Spinal cord (tissue), 10 donors: Measurements from ENCODE around the gene TRPM2. TPM values are rescaled to one million over a fixed set of nuclear protein-coding genes. Genes with fewer than 3 reads are reported as not detected.

Source experiments
- DNase-seq, 6 donors: peaks; one replicate each; pipeline versions ENCODE4 v3.0.0 to v3.0.0-alpha.2; 2013 to 2015; ENCODE audit warnings: low spot score in 6 of 6, low read depth in 4 of 6
- H3K27ac ChIP-seq: one replicate; pipeline ENCODE4 v1.5.1; 2013; ENCODE audit warnings: low read depth, low read length, control low read depth
- H3K27me3 ChIP-seq: one replicate; pipeline ENCODE4 v1.6.1; 2013; ENCODE audit warnings: low read length; ENCODE audit not compliant: control insufficient read depth, insufficient read depth
- H3K36me3 ChIP-seq: one replicate; pipeline ENCODE4 v1.6.1; 2013; ENCODE audit warnings: low read length; ENCODE audit not compliant: control insufficient read depth, insufficient read depth
- H3K4me1 ChIP-seq: one replicate; pipeline ENCODE4 v1.6.1; 2013; ENCODE audit warnings: low read length; ENCODE audit not compliant: control insufficient read depth, insufficient read depth
- H3K4me3 ChIP-seq: one replicate; pipeline ENCODE4 v1.5.1; 2013; ENCODE audit warnings: low read depth, low read length, control low read depth
- H3K9me3 ChIP-seq: one replicate; pipeline ENCODE4 v1.6.1; 2013; ENCODE audit warnings: low read length; ENCODE audit not compliant: control insufficient read depth, insufficient read depth
- WGBS: methylation state at CpG from one replicate; pipeline ENCODE4 v1.1.5; 2013; ENCODE audit warnings: missing lambda C conversion rate; ENCODE audit not compliant: insufficient coverage; 5-methylcytosine and 5-hydroxymethylcytosine counted together
- polyA plus RNA-seq, 2 donors: library from polyadenylated mRNA; unstranded; fragments of 120-200 nt; gene quantifications; one replicate each; pipeline ENCODE4 v1.2.1, GENCODE V29; 2013; ENCODE audit not compliant: insufficient read length in 2 of 2
- total RNA-seq, 2 donors: library from RNA; depleted of rRNA in 1 of 2; stranded (reverse); fragments of 120-200 nt in 1 of 2; fragments of >200 nt in 1 of 2; gene quantifications; one replicate each; pipeline versions ENCODE4 v1.2.3 to v1.2.4, GENCODE V29; 2013 to 2014
- donor health status: healthy.

Gene TRPM2
- total and polyA plus RNA-seq, 4 donors = 4.0 to 21.4 (median 14.5) TPM

DNA sequence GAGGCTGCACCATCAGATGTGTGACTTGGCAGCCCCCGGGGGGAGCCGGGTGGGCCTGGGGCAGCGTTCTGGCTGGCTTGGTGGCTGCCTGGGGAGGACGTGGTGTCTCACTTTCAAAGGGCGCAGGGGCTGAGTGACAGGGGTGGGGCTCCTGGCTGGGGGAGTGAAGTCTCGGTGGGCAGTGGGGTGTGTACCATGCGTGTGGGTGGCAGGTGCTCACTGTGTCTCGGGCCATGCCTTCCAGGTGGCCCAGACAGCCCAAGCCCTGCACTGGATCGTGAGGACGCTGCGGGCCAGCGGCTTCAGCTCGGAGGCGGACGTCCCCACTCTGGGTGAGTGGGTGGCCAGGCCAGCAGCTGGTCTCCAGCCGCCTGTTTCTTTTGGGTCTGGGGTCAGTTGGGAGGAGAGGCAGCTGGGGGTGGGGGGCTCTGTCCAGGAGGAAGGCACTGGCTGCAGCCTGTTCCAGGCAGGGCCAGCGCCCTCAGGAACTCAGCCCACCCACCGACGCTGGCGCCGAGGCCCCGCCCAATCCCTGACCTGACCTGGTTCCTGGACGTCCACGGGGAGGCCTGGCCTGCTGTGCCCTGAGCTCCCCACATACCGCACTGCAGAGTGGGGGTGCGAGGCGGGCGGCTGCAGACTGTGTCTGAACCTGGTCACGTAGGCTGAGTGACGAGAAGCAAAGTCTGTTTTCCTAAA, 71.3 kb downstream of the TRPM2 start:
- WGBS = 72% methylated on average over 30 of the region's 30 CpGs
- Histone ChIP-seq H3K36me3 (peaks cover 43% of the 10 kb centered on the region), H3K27ac (no peak overlapping the region), H3K27me3 (no peaks in the 10 kb centered on the region), H3K9me3 (peaks cover under 1% of the 10 kb centered on the region), H3K4me3 (no peak overlapping the region), H3K4me1 (no peaks in the 10 kb centered on the region)
- DNase-seq = no peak

DNA sequence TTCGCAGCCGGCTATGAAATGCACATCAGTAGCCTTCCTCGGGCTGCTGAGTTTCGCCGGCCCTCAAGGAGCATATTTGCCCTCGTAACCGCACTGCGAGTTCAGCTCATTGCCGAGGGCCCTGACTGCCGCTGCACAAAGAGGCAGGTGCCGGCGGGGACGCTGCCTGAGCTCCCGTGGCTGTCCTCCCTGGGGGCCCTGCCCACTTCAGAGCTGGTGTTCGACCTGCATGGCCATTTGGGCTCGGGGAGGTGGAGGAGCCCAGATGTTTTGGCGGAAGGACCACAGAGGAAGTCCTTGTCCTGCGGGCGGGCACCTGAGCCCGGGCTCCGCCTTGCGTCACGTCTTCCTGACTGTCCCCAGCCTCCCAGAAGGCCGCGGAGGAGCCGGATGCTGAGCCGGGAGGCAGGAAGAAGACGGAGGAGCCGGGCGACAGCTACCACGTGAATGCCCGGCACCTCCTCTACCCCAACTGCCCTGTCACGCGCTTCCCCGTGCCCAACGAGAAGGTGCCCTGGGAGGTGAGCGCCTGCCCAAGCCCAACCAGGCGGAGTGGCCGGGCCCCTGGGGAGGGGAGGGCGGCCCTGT, 72.0 kb downstream of the TRPM2 start:
- Histone ChIP-seq H3K9me3 (peaks cover 3% of the 10 kb centered on the region), H3K4me3 (no peak overlapping the region)
- DNase-seq = no peak

GRCh38 chr21:44425895-44426662, 72.7 kb downstream of the TRPM2 start:
- WGBS = 76% methylated on average over 11 of the region's 13 CpGs
- Histone ChIP-seq H3K27me3 (no peaks in the 10 kb centered on the region), H3K36me3 (peaks cover 43% of the 10 kb centered on the region), H3K27ac (no peak overlapping the region), H3K4me1 (no peaks in the 10 kb centered on the region), H3K9me3 (peaks cover 3% of the 10 kb centered on the region), H3K4me3 (no peak overlapping the region)
- DNase-seq = no peak

More for the DNA sequence above, 72.0 kb downstream of the TRPM2 start:
- Histone ChIP-seq H3K27me3 (no peaks in the 10 kb centered on the region), H3K4me1 (no peaks in the 10 kb centered on the region), H3K36me3 (peaks cover 43% of the 10 kb centered on the region), H3K27ac (no peak overlapping the region)
- 74% methylated on average over 28 of the region's 40 CpGs for WGBS

DNA sequence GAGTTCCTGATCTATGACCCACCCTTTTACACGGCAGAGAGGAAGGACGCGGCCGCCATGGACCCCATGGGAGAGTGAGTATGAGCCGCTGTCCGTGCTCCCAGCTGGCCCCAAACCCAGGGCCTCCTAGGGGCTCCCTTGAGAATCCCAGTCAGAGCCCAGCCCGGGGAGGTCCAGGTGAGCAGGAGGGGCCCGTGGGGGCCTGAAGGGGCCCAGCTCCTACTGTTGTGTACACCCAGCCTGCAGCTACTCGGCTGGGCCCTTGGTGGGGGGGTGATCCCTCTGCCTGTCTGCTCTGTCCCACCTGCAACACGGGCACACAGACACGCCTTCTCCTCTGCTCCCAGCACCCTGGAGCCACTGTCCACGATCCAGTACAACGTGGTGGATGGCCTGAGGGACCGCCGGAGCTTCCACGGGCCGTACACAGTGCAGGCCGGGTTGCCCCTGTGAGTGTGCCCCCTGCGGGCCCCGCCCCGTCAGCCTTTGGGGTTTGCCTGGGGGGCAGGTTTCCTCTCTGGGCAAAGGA, 73.3 kb downstream of the TRPM2 start:
- peaks cover 3% of the 10 kb centered on the region for H3K9me3 ChIP-seq
- no peaks in the 10 kb centered on the region for H3K4me1 ChIP-seq
- H3K27me3 ChIP-seq = no peaks in the 10 kb centered on the region
- no peak overlapping the region for H3K4me3 ChIP-seq
- H3K27ac ChIP-seq = no peak overlapping the region
- no peak for DNase-seq
- WGBS = 87% methylated on average over 20 of the region's 21 CpGs
- H3K36me3 ChIP-seq = peaks cover 43% of the 10 kb centered on the region

- Histone ChIP-seq H3K9me3 (peaks cover 3% of the 10 kb centered on the region), H3K27me3 (no peaks in the 10 kb centered on the region), H3K36me3 (peaks cover 43% of the 10 kb centered on the region), H3K4me1 (no peaks in the 10 kb centered on the region), H3K4me3 (no peak overlapping the region), H3K27ac (no peak overlapping the region)
- no peak for DNase-seq
- 90% methylated on average over 26 of the region's 28 CpGs for WGBS
Measured at GRCh38 chr21:44427241-44428120, 74.1 kb downstream of the TRPM2 start.

GRCh38 chr21:44428281-44428960, 75.0 kb downstream of the TRPM2 start:
- DNase-seq = no peak
- no peak overlapping the region for H3K27ac ChIP-seq
- H3K4me3 ChIP-seq = no peak overlapping the region
- H3K27me3 ChIP-seq = no peaks in the 10 kb centered on the region
- WGBS = 69% methylated on average over 2 of the region's 3 CpGs
- H3K36me3 ChIP-seq = peaks cover 47% of the 10 kb centered on the region
- no peaks in the 10 kb centered on the region for H3K4me1 ChIP-seq
- peaks cover 3% of the 10 kb centered on the region for H3K9me3 ChIP-seq

DNA sequence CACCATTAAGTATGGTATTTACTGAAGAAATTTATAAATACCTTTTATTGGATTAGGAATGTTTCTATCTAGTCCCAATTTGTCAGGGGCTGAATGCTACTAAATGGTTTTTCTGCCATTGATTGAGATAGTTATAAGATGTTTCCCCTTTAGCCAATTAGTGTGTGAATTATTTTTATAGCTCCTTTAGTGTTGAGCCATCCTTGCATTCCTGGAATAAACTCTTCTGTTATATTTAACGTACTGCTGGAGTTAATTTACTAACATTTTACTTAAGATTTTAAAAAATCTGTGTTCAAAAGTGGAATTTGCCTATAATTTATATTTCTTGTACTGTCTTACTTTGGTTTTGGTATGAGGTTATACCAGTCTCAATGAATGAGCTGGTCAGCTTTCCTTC, 76.5 kb downstream of the TRPM2 start:
- Histone ChIP-seq H3K27ac (no peak overlapping the region), H3K36me3 (peaks cover 43% of the 10 kb centered on the region), H3K4me1 (no peaks in the 10 kb centered on the region), H3K9me3 (peaks cover 3% of the 10 kb centered on the region), H3K4me3 (no peak overlapping the region), H3K27me3 (no peaks in the 10 kb centered on the region)
- WGBS = no CpG with 5 or more reads among the region's 1 CpG
- DNase-seq = no peak

- Histone ChIP-seq H3K27me3 (no peaks in the 10 kb centered on the region), H3K4me3 (no peak overlapping the region), H3K27ac (no peak overlapping the region), H3K9me3 (peaks cover 3% of the 10 kb centered on the region), H3K4me1 (no peaks in the 10 kb centered on the region), H3K36me3 (peaks cover 44% of the 10 kb centered on the region)
- no CpG with 5 or more reads among the region's 4 CpGs for WGBS
- DNase-seq = no peak
Measured at GRCh38 chr21:44431300-44431699, 77.9 kb downstream of the TRPM2 start.
